ENCODE results near the gene NKTR. TPM values are rescaled to one million over a fixed set of nuclear protein-coding genes. Genes with fewer than 3 reads are reported as not detected.

Gene NKTR
- total and polyA plus RNA-seq, 9 of the 15 experiments (the other 6 are each of a cell fraction or from before 2014, with no cell fraction given) = 19.7 to 123 (median 92.6) TPM

- peak; percentile 51 for TF ChIP-seq NEUROD1 (IDR thresholded peaks at IDR 0.05; ENCODE audit: borderline replicate concordance, low read depth, low read length, partially characterized antibody)
These were observed 5.2 kb downstream of the NKTR start (continued) for GRCh38 chr3:42605546-42606173.

- H3K27me3 ChIP-seq (ENCODE audit: control insufficient read depth in 2 of 2, insufficient read depth in 2 of 2, low read length in 2 of 2) = no peaks in the 10 kb centered on the region
- in situ Hi-C loops (cut with MboI) = no loop called here
- no peak for FAIRE-seq
- no peak overlapping the region for H3K27ac ChIP-seq (ENCODE audit: extremely low read depth, low read depth, low read length)
- TF ChIP-seq FOXJ3 (CRISPR knock-in tag; IDR thresholded peaks at IDR 0.05) (no peak), ZNF561 (CRISPR knock-in tag; conservative IDR thresholded peaks at IDR 0.05) (no peak), ZNF764 (CRISPR knock-in tag; IDR thresholded peaks at IDR 0.05; ENCODE audit: low read depth) (no peak), RBM34 (IDR thresholded peaks at IDR 0.05; ENCODE audit: borderline replicate concordance, insufficient read depth, low read length) (no peak), ZNF347 (CRISPR knock-in tag; IDR thresholded peaks at IDR 0.05; ENCODE audit: low read depth) (no peak), HCFC1 (IDR thresholded peaks at IDR 0.05; ENCODE audit: low read depth, low read length) (no peak), CAMTA2 (CRISPR knock-in tag; conservative IDR thresholded peaks at IDR 0.05) (no peak), PML (IDR thresholded peaks at IDR 0.05; ENCODE audit: low read length) (no peak), E2F1 (CRISPR knock-in tag; IDR thresholded peaks at IDR 0.05) (no peak), NFE2L1 (tag; IDR thresholded peaks at IDR 0.05; ENCODE audit: borderline replicate concordance, low read depth) (no peak)
- peaks cover 100% of the 10 kb centered on the region for H3K79me2 ChIP-seq (ENCODE audit: control insufficient read depth, insufficient read depth, low read length)
- peaks cover 79% of the 10 kb centered on the region for H3K36me3 ChIP-seq (ENCODE audit: control insufficient read depth, insufficient read depth, low read length)
- no peak overlapping the region for H3K4me2 ChIP-seq (ENCODE audit: insufficient read depth, low read length)
- H3K9me1 ChIP-seq (ENCODE audit: control insufficient read depth, insufficient read depth, low read length) = no peaks in the 10 kb centered on the region
- POLR2A ChIA-PET = interaction anchor here (0.6 kb wide), 1 partner anchor 500 kb away, joined by 3 read pairs; no protein-coding TSS in a partner anchor
- WGBS (ENCODE audit: insufficient coverage, low coverage, missing lambda C conversion rate) = 79% methylated on average over 5 of the region's 5 CpGs
- no TSS peak for BruUV-seq (replicated peaks)
- no peak for ATAC-seq
- DNase-seq (ENCODE audit: extremely low read depth in 1 of 4, low spot score in 3 of 4) = no peak
- intact Hi-C loops (cut with micrococcal nuclease) = no loop called here
- H2AFZ ChIP-seq (ENCODE audit: low read depth, low read length) = no peak overlapping the region
- peaks cover 12% of the 10 kb centered on the region; the same call in 1 of the 2 replicates for H4K20me1 ChIP-seq (replicated peaks; ENCODE audit: control insufficient read depth, insufficient read depth, low read length)
- H3K9me3 ChIP-seq (replicated peaks; ENCODE audit: control insufficient read depth, insufficient read depth, low read depth, low read length) = no peaks in the 10 kb centered on the region
- H3K4me3 ChIP-seq = no peak overlapping the region
- CTCF ChIA-PET (ENCODE audit: low intra/inter-chr PET ratio) = no interaction called here
- H3K4me1 ChIP-seq (replicated peaks in 1 of 2; ENCODE audit: control insufficient read depth in 2 of 2, insufficient read depth in 2 of 2, low read length in 2 of 2) = peaks cover 0 to 22% of the 10 kb centered on the region in 2 experiments; a peak in 4 of 5 replicates
- no peak overlapping the region for H3K9ac ChIP-seq (ENCODE audit: insufficient read depth in 1 of 2, low read depth in 2 of 2, low read length in 2 of 2)
These were observed 8.1 kb downstream of the NKTR start for GRCh38 chr3:42608581-42608980.

Data from K562 (cell line).